Measurements from ENCODE around the gene PRKCZ.

GRCh38 chr1:2134621-2135307 lies 84.6 kb downstream of the PRKCZ start:
- TF ChIP-seq CTCF (IDR thresholded peaks at IDR 0.05; ENCODE audit: low read depth, low read length) (no peak), MAX (IDR thresholded peaks at IDR 0.05; ENCODE audit: low read depth, low read length) (no peak), MYC (IDR thresholded peaks at IDR 0.05; ENCODE audit: low read depth, low read length) (no peak)

All from NB4 (cell line).